ENCODE measurements around the gene UBALD2.
A peak's percentile ranks its signal among the peaks of the same experiment; 100 is the strongest.
"Not testable (repeated sequence)": the region's sequence is repeated elsewhere in the genome, so short reads cannot be mapped to it uniquely, and the experiment has no call there.

The UBALD2 gene

DNA sequence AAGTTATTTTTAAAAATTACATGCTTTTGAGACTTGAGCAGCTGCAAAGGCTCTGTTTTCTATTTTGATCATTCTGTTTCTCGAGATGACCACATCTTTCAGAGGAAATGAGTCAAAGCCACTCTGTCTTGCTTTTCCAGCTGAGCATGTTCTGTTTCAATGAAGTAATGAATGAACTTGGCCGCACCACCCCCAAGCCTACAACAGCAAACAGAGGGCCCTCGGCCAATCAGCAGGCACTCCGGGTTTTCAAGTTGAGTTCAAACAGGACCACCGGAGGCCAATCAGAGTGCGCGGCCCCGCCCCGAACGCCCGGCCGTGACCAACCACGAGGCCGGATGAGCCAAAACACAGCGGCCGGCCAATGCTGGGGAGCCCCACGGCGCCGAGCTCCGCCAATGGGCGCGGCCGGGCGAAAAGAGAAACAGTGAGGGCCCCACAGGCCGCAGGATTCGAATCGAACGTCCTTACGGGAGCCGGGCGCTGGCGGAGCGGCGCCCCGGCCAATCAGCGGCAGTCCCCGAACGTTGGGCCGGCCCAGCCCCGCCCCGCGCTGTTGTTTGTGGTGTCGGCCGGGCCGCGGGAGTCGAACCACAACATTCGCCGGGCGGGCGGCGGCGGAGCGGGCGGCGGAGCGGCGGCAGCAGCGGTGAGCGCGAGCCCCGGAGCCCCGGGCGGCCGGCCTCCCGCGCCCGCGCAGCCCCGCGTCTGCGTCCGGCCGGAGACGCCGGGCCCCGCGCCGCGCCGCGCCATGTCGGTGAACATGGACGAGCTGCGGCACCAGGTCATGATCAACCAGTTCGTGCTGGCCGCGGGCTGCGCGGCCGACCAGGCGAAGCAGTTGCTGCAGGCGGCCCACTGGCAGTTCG, at the start of gene UBALD2:
Gene UBALD2 (plus strand): TSS at position 594 of the 869 bp plus-strand sequence. CDS start 158 bp downstream, at position 752.
- peak; percentile 98 to 99 (median 99) for DNase-seq

DNA sequence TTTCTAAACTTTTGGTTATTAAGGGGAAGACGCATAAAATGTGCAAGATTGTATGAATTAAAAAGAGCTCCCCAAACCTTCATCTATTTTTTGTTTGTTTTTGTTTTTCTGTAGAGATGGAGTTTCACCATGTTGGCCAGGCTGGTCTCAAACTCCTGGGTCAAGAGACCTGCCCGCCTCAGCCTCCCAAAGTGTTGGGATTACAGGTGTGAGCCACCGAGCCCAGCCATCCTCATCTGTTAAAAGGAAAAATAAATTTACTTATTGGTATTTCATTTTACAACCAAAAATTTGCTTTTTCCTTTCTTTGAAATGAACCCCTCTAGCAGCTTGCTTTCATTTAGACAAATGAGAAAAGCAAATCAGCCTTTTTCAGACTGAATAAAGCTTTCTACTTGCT, 48.1 kb upstream of the UBALD2 start:
- DNase-seq, result no peak

- no peak for DNase-seq
These were observed 45.3 kb upstream of the UBALD2 start for GRCh38 chr17:76219670-76220383.

GRCh38 chr17:76223802-76224201, 41.3 kb upstream of the UBALD2 start:
- DNase-seq, result no peak

- not testable (repeated sequence) for DNase-seq
These were observed 39.6 kb upstream of the UBALD2 start for GRCh38 chr17:76225373-76226086.

GRCh38 chr17:76226749-76227148, 38.4 kb upstream of the UBALD2 start:
- not testable (repeated sequence) for DNase-seq

- no peak for DNase-seq
These were observed 32.8 kb upstream of the UBALD2 start for GRCh38 chr17:76232342-76232741.

DNA sequence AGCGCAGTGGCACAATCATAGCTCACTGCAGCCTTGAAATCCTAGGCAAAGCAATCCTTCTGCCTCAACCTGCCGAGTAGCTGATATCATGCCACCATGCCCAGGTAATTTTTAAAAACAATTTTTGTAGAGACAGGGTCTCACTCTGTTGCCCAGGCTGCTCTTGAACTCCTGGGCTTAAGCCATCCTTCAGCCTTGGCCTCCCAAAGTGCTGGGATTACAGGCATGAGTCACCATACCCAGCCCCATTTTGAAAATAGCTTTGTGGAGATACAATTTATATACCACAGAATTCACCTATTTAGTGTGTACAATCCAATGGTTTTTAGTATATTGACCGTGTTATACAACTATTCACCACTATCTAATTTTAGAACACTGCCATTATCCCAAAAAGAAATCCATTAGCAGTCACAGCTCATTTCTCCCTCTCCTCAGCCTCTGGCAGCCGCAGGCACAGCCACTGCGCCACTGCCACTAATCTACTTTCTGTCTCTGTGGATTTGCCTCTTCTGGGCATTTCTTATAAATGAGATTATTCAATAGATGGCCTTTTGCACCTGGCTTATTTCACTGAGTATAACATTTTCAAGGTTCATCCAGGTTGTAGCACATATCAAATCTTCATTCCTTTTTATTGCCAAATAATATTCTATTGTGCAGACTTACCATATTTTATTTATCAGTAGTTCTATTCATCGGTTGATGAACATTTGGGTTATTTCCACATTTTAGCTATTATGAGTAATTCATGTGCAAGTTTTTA, 31.4 kb upstream of the UBALD2 start:
- peak in 1 of 3 experiments; percentile 9 for DNase-seq

- DNase-seq, result peak in 1 of 3 experiments; percentile 13
These were observed 30.8 kb upstream of the UBALD2 start for GRCh38 chr17:76234354-76234679.

GRCh38 chr17:76235883-76236282, 29.3 kb upstream of the UBALD2 start:
- DNase-seq, result no peak

DNA sequence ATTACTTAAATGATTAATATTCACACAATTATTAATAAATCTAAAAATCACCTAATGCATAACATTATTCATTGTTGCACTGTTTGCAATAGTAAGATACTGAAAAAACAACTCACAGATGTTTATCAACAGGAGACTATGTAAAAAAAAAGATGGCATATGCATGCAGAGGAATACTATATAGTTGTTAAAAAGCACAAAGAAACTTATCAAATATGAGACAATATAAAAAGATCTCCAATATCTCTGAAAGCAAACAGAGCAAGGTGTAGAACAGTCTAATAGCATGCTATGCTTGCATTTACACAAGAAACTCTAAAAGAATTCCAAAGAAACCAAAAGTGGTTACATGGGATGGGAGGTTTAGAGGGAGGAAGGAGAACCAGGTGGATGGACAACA, 28.5 kb upstream of the UBALD2 start:
- DNase-seq, result no peak

DNA sequence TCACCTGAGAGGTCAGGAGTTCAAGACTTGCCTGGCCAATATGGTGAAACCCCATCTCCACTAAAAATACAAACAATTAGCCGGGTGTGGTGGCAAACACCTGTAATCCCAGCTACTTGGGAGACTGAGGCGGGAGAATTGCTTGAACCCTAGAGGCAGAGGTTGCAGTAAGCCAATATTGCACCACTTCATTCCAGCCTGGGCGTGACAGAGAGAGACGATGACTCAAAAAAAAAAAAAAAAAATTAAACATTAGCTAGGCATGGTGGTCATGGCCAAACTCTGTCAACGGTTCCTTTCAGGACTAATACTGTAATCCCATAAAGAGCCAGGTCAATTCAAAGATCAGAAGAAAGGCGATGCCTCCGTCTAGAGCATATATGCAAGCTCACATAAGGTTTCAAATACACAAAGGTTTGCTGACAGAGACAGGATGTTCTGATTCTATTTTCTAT, 27.3 kb upstream of the UBALD2 start:
- DNase-seq, result no peak

GRCh38 chr17:76238847-76239537, 26.2 kb upstream of the UBALD2 start:
- no peak for DNase-seq

DNA sequence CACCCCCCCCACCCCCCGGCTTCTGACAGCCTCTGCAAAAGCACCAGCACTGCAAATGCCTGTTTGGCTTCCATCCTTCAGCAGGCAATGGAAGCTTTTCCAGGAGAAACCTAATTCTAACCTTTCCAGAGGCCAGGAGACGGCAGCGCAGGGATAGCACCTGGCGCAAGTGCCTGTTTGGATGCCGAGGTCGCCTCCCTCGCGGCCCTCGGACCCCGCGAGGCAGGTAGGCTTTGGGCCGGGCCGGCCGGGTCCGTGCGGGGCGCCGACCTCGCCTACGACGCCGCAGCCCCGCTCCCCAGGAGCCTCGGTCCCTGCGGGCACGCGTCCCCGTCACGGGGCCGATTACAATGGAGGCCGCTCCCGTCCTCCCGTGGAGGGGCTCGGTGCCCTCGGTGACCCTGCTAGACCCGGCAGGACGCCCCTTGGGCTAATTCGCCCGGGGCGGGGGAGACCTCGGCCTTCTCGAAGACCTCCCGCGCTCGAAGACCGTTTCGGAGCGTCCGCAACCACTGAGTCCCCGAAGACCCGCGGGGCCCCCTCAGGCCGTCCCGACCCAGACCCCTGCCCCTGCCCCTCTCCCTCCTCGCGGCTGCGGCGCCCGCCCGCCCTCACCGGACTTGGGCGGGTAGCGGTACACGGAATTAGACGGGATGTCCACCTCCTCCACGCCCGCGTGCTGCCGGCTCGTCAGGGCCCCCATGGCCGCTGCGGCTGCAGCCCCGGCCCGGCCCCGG, 25.4 kb upstream of the UBALD2 start:
- peak; percentile 7 to 64 (median 54) for DNase-seq

DNA sequence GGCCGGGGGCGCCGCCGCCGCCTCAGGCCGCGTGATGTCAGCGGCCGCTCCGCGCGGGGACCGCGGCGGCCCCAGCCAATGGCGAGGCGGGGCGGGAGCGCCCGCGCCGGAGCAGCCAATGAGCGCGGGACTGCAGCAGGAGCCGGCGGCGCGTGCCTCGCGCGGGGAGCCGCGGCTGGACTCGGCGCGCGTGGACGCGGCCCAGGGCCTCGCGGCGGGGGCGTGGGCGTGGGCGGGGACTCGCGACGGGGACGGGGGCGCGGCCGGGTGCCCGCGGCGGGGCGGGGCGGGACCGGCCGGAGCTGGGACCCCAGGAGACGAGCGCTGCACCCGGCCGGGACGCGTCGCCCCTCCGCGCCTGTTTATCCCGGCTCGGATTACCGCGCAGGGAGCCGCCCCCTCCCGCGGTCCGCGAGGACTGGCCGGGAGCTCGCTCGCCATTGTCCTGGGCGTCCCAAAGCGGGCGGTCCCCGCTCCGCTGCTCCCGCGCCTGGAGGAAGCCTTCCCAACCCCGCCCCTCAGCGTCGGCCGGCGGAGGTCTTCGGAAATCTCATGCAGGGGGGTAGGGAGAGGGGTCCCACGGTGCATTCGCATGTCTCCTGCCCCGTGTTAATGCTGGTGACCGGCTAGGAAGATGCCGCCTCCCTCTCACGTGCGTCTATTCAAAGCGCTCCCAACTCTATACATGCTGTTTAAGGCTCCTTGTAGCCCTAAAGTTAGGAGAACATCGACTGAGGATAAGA, 24.5 kb upstream of the UBALD2 start, which contains the start of gene RNF157:
Gene RNF157 (minus strand): TSS at position 33 of the 743 bp plus-strand sequence. CDS start 253 bp downstream, outside the sequence.
- DNase-seq, result peak; percentile 68 to 70 (median 69)

GRCh38 chr17:76241204-76241538, 24.0 kb upstream of the UBALD2 start:
- DNase-seq, result no peak

- no peak for DNase-seq
These were observed 23.4 kb upstream of the UBALD2 start for GRCh38 chr17:76241691-76242255.

- DNase-seq, result no peak
These were observed 21.1 kb upstream of the UBALD2 start for GRCh38 chr17:76243826-76244679.

DNA sequence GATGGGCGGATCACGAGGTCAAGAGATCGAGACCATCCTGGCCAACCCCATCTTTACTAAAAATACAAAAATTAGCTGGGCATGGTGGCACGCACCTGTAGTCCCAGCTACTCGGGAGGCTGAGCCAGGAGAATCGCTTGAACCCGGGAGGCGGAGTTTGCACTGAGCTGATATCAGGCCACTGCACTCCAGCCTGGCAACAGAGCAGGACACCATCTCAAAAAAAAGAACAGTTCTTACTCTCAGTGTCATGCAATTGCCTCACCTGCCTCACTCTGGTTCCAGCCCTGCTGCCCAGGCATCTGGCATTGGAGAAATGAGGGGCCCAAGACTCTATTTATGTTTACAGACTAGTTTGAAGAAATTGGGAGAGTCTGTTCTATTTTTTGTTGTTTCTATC, 20.4 kb upstream of the UBALD2 start:
- not testable (repeated sequence) for DNase-seq

All from NCI-H1417 (cell line).